ENCODE results near the gene HNRNPH2.

The HNRNPH2 gene

DNA sequence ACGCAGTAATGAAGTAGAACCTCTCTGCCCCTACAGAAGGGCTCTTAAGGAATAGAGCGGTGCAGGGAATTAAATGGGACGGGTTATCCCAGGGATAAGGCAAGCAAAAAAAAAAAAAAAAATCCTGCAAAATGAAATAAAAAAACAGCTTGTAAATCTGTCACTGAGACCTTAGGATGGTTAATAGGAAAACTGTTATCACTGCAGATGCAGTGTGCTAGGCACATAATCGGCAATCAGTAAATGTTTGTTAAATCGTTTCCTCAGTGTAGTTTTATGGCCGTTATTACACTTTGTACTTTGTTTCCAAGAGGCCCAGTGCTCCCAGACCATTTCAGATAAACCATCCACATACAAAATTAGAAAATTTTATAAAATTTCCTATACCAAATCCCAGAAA lies 1.0 kb downstream of the HNRNPH2 start:
- TF ChIP-seq CTCF (IDR thresholded peaks at IDR 0.05; ENCODE audit: borderline replicate concordance, control extremely low read depth, extremely low read depth, insufficient read depth, missing control alignments), result no peak
- DNase-seq (ENCODE audit: low spot score), result no peak
- in situ Hi-C loops (cut with MboI; ENCODE audit: low sequenced_read_pairs, unreplicated experiment), result no loop called here

DNA sequence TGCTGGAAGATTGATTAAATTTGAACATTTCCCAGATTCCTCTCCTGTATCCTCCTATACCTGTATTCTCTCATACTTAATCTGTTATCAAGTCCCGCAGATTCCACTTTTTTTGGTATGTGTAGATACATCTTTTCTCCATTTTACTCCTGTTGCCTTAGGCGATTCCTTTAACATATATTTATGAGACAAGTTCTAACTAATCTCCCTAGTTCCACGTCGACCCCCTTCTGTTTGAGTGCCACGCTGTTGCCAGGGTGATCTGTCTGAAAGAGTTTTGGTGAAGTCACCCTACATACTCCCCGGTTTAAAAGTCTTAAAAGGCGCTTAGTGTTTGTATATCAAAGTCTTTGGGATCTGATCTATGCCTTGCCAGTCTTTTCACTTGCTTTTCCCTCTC lies 2.4 kb downstream of the HNRNPH2 start:
- TF ChIP-seq CTCF (IDR thresholded peaks at IDR 0.05; ENCODE audit: borderline replicate concordance, control extremely low read depth, extremely low read depth, insufficient read depth, missing control alignments), result no peak
- DNase-seq (ENCODE audit: low spot score), result no peak
- in situ Hi-C loops (cut with MboI; ENCODE audit: low sequenced_read_pairs, unreplicated experiment), result loop anchor here (10.0 kb wide), 1 partner anchor 384 kb away; no protein-coding TSS in a partner anchor

DNA sequence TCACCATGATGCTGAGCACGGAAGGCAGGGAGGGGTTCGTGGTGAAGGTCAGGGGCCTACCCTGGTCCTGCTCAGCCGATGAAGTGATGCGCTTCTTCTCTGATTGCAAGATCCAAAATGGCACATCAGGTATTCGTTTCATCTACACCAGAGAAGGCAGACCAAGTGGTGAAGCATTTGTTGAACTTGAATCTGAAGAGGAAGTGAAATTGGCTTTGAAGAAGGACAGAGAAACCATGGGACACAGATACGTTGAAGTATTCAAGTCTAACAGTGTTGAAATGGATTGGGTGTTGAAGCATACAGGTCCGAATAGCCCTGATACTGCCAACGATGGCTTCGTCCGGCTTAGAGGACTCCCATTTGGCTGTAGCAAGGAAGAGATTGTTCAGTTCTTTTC lies 4.0 kb downstream of the HNRNPH2 start:
- in situ Hi-C loops (cut with MboI; ENCODE audit: low sequenced_read_pairs, unreplicated experiment), result loop anchor here (10.0 kb wide), 1 partner anchor 383 kb away; no protein-coding TSS in a partner anchor
- DNase-seq (ENCODE audit: low spot score), result no peak
- TF ChIP-seq CTCF (IDR thresholded peaks at IDR 0.05; ENCODE audit: borderline replicate concordance, control extremely low read depth, extremely low read depth, insufficient read depth, missing control alignments), result no peak

- in situ Hi-C loops (cut with MboI; ENCODE audit: low sequenced_read_pairs, unreplicated experiment), result loop anchor here (10.0 kb wide), 1 partner anchor 379 kb away; no protein-coding TSS in a partner anchor
- peak; percentile 65 for DNase-seq (ENCODE audit: low spot score)
- TF ChIP-seq CTCF (IDR thresholded peaks at IDR 0.05; ENCODE audit: borderline replicate concordance, control extremely low read depth, extremely low read depth, insufficient read depth, missing control alignments), result peak; percentile 45
Measured at GRCh38 chrX:101415180-101416145, 7.4 kb downstream of the HNRNPH2 start.

- in situ Hi-C loops (cut with MboI; ENCODE audit: low sequenced_read_pairs, unreplicated experiment), result loop anchor here (10.0 kb wide), 1 partner anchor 378 kb away; no protein-coding TSS in a partner anchor
- no peak for TF ChIP-seq CTCF (IDR thresholded peaks at IDR 0.05; ENCODE audit: borderline replicate concordance, control extremely low read depth, extremely low read depth, insufficient read depth, missing control alignments)
- no peak for DNase-seq (ENCODE audit: low spot score)
Measured at GRCh38 chrX:101416691-101417090, 8.7 kb downstream of the HNRNPH2 start.

DNA sequence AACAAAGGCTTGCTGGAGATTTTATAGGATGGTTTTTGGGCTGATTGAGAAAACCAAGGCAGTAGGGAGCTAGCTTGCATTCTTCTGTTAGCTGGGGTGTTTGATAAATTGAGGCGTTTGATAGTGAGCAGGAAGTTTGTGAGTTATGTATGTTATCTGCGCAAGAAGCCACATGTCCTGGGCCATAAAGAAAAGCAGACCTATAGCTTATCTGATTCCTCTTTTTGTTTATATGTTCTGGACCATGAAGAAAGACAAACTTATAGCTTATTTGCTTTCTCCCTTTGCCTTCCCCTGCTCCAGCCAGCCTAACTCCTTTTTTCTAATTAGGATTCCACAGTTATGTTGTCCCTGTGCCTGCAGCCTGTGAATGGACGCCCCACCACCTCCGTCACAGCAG lies 9.2 kb downstream of the HNRNPH2 start:
- in situ Hi-C loops (cut with MboI; ENCODE audit: low sequenced_read_pairs, unreplicated experiment), result loop anchor here (10.0 kb wide), 1 partner anchor 378 kb away; no protein-coding TSS in a partner anchor
- no peak for DNase-seq (ENCODE audit: low spot score)
- no peak for TF ChIP-seq CTCF (IDR thresholded peaks at IDR 0.05; ENCODE audit: borderline replicate concordance, control extremely low read depth, extremely low read depth, insufficient read depth, missing control alignments)
